Epidermal melanocyte (primary cell): ENCODE results near the gene EPN1.
A peak's percentile ranks its signal among the peaks of the same experiment; 100 is the strongest.

Experiments used
- DNase-seq: peaks from one replicate; pipeline ENCODE4 v3.0.0; 2011; ENCODE audit warnings: low spot score; ENCODE audit not compliant: insufficient read length

The EPN1 gene

DNA sequence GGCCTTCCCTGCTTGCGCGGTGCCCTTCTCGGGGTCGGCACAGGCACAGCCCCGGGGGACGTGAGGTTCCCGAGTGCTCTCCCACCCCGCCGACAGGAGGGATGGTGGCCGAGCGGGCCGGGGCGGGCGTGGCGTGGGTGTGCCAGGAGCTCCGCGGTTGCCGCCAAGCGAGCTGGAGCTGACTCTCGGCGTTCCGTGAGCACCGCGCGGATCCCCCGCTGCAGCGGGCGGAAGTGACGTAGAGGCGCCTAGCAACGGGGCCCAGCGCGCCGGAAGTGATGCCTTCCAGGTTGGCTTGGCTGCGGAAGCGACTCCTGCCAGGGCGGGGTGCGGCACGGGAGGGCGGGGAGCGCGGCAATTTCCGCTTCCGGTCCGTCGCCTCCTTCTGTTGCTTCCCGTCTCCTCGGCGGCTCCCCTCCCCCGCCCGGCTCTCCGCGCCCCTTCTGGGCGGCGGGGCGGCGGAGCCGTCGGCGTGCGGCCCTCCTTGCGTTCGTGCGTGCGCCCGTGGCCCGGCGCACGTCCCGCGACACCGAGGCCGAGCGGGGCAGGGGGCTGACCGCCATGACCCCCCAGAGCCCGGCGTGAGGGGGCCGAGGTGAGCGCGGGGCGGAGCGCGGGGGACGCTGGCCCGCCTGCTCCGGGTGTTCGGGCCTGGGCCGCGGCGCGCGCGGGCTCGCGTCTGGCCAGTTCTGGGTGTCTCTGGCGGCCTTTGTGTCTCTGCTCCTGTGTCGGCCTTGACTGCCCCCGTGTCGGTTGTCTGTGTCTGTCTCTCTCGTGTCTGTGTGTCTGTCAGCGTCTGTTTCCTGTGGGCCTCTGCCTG is at the start of gene EPN1:
EPN1 (plus strand) TSS at position 386 of the 820 bp plus-strand sequence. CDS start 3,402 bp downstream, outside the sequence.
- peak; percentile 100 for DNase-seq

DNA sequence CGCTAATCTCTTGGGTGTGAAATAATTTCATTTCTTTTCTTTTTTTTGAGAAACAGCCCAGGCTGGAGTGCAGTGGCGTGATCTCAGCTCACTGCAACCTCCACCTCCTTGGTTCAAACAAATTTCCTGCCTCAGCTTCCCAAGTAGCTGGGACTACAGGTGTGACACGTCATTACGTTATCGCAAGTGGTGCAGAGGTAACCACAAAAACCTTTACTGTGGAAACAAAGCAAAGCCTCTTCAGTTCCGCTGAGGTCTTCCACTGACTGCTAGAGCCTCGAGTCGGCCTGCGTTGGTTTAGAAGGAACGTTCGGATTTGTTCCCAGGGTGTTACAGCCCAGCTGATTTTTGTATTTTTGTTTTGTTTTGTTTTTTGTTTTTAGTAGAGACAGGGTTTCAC is 48.7 kb upstream of the EPN1 start:
- no peak for DNase-seq

DNA sequence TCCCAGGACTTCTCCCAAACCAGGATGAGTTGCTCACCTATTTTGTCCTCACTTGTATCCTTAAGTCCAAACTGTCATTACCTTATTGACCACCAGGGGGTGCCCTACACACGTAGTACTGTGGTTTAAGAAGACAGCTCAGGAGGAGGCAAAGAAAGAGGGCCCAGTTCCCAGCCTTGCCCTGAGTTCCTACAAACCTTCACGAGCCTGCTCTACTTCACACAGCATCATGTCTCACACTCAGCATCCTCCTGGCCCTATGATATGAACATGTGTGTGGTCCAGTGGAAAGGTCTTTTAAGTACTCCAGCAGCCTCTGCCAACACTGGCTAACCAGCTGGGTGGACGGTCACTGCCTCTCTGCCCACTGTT is 42.6 kb upstream of the EPN1 start:
- peak; percentile 76 for DNase-seq

DNA sequence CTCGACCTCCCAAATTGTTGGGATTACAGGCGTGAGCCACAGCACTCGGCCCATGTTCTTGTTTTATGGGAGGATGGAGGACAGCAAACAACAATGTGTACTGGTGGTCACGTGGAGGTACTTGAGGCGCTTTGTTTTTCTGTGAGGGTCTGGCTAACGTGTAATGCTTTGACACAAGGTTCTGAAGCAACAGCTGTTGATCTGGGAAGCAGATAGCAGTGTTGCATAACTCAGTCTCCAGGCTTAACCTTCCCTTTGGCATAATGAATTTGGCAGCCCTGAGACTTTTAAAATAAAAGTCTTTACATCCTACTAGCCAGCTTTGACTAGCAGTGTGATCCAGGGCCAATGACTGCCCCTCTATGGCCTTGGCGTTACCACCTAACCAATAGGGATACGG is 41.2 kb upstream of the EPN1 start:
- no peak for DNase-seq

DNA sequence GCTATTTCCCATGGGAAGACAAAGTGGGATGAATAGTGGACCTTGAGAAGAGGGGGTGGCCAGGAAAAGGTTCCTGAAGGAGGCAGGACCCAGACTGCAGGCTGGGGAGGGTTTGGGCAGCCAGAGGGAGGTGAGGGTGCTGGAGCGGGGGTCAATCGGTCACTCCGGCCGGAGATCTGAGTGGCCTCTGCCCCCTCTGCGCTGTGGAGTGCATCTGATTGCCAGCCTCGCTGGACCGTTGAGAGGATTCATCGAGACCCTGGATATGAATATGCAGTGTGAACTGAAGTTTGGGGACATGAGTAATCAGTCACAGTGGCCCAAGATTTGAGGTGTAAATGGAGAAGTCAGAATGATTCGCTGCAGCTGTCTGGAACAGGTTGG is 39.7 kb upstream of the EPN1 start:
- no peak for DNase-seq

DNA sequence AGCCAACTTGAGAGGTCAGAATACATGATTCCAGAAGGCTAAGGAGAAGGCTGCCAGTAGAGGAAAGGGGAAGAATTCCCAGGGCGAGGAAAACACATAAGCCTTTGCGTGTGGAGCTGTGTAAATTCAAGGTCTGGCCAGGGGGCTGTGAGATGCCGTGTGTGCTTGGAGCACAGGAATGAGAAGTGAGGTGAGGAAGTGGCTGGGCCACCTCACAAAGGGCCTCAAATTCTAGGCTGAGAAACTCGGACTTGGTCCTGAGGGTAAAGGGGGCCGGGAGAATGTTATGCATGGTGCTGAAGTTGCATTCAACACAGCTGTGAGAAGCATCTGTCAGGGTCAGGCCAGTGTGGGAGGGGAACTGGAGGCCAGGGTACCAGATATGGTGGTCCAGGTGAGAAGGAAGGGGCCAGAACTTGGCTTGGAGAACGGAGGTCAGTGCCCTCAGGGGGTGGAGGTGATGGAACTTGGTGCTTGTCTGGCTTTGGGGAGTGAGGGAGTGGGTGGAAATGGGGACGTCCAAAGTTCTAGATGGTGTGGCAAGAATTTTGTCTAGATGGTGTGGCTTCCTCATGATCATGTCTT is 39.1 kb upstream of the EPN1 start:
- DNase-seq: no peak

DNA sequence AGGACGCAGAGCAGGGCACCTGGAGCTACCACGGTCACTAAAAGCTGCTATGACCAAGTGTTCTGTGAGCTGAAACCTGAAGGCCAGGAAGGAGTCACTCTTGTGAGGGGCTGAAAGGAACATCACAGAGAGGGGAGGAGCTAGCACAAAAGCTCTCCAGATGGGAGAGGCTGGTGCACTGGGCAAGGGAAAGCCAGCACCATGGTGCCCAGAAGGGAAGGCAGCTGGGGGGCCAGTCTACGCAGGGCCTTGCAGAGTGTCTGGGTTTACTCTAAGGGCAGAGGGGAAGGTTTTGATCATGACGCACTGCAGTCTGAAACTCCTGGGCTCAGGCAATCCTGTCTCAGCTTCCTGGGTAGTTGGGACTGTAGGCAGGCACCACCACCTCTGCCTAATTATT is 38.3 kb upstream of the EPN1 start:
- DNase-seq: no peak

DNA sequence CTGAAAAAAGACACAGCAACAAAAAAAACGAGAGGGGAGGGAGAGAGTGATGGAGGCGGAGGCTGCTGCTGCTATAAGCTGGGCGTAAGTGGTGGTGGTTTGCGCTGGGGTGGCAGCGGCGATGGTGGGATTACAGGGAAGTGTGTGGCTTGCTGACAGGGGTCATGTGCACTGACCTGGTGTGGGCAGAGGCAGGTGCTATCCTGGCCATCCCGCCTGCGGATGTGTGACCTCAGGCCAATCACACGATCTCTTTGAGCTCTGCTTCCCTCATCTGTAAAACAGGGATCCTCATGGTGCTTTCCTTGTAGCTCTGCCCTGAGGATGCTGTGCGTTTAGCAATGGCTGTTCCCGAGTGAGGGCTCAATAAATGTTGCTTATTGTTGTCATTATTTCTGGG is 37.5 kb upstream of the EPN1 start:
- DNase-seq: no peak

DNA sequence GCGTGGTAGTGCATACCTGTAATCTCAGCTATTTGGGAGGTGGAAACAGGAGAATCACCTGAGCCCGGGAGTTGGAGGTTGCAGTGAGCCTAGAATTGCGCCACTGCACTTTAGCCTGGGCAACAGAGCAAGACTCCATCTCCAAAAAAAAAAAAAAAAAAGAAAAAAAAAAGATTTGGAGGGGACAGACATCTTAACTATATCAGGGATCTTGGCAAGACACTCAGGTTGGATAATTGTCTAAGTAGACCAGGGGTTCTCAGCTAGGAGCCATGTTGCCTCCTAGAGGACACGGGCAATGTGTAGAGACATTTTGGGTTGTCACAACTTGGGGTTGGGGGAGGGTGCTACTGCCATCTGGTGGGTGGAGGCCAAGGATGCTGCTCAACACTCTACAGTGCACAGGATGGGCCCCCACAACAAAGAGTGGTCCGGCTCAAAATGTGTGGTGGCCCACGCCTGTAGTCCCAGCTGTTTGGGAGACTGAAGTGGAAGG is 36.1 kb upstream of the EPN1 start:
- no peak for DNase-seq

DNA sequence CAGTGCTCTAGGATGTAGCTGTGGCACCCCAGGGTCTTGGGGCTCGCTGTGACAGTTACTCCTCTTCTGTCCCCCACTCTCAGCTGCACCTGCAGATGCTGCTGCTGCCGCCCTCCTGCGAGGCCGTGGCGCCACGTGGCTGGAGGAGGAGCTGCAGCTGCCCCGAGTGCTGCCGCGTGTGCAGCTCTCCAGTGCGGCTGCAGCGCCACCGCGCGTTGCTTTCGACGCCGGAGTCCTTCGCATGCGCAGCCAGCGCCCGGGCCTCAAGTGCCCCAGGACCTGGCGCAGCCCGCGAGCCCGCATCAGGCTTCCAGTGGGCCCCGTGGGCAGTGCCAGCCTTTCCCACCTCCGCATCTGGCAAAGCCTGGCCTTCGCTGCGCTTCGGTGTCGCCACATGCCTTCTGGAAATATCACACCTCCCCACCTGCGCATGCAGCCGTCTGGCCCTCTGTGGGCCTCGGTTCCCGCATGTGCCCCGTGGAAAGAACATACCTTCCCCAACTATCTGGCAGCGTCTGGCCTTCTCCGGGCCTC is 34.9 kb upstream of the EPN1 start:
- DNase-seq: peak; percentile 70

DNA sequence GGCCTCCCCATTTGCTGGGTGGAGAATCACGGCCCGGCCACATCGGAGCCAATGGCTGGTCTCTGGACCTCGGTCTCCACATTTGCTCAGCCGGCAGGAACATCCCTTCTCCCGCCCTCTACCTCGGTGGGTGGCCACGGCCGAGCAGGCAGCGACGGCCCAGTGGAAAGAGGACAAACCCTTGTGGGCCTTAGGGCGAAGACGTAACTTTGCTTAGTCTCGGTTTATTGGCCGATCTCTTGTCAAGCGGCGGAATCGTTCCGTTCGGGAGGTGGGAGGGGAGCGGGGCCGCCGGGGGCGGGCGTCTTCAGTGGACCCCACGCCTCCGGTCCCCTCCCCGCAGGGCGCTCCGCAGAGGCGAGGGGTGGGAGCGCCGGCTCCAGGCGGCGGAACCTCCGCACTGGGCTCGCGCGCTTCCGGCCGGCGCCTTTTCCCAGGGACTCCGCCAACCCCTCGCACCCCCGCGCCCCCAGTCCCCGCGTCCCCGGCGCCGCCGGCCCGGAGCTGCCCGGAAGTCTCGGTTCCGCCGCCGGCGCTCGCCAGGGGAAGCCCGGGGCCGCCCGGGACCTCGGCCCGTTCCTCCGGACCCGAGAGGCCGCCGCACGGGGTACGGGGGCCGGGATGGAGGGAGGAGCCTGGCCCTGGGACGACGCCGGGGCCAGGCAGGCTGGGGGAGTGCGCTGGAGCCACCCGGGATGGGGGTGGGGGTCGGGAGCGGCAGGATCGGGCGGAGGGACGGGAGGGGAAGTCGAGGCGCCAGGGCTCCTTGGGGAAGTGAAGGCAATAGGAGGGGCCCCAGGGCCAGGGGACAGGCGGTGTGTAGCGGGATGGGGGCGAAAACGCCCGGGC is 34.2 kb upstream of the EPN1 start, which contains the start of gene ZNF580:
ZNF580 (plus strand) TSS at position 426 of the 849 bp plus-strand sequence. CDS start 1,507 bp downstream, outside the sequence.
- DNase-seq: peak; percentile 79

DNA sequence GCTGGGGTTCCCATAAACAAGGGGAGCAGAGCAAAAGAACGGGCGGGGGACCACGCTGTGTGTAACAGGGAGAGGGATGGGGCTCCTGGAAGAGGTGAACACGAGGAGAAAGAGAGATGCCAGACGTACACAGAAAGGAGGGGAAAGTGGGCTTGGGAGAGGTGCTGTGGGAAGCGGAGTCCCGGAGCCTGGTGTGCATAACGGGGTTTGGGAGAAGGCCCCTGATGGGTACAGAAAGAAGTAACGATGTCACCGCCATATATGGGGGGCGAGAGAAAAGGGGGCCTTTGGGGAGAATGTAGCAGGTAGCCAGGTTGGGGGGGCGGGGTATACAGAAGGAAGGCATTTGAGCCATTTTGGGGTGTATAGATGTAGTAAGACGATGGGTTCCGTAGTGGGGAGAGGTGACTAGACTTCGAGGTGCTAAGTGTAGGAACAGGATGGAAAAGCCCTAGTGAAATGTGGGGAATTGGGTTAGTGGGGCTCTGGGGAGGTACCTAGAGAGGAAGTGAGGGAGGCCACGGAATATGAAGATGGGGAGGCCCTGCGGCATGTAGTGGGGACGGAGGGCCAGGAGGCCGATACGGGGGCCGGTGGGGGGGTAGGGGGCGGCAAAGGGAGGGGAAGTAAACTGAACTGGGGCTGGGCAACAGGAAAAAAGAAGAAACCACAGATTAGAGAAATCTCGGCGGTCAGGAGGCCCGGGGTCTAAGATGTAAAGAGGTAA is 33.4 kb upstream of the EPN1 start:
- DNase-seq: no peak

DNA sequence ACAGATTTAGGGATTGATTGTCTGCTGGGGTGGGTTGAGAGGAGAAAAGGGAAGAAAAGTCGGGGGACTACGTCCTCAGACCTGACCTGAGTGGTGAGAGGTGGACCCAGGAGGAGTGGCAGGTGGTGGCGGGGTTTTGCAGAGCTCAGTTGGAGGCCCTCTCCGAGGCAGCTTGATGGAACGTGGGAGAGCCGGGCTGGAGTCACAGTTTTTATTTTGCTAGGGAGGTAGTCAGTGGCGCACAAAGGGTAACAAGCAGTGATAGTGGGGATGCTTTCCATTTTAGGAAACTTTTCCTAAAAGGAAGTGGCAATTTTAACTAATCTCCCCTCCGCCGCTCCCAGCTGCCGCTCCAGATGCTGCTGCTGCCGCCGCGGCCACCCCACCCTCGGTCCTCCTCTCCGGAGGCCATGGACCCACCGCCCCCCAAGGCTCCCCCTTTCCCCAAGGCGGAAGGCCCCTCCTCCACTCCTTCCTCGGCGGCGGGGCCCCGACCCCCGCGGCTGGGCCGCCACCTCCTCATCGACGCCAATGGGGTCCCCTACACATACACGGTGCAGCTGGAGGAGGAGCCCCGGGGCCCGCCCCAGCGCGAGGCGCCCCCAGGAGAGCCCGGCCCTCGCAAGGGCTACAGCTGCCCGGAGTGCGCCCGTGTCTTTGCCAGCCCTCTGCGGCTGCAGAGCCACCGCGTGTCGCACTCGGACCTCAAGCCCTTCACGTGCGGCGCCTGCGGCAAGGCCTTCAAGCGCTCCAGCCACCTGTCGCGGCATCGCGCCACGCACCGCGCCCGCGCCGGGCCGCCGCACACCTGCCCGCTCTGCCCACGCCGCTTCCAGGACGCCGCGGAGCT is 32.6 kb upstream of the EPN1 start:
- no peak for DNase-seq

DNA sequence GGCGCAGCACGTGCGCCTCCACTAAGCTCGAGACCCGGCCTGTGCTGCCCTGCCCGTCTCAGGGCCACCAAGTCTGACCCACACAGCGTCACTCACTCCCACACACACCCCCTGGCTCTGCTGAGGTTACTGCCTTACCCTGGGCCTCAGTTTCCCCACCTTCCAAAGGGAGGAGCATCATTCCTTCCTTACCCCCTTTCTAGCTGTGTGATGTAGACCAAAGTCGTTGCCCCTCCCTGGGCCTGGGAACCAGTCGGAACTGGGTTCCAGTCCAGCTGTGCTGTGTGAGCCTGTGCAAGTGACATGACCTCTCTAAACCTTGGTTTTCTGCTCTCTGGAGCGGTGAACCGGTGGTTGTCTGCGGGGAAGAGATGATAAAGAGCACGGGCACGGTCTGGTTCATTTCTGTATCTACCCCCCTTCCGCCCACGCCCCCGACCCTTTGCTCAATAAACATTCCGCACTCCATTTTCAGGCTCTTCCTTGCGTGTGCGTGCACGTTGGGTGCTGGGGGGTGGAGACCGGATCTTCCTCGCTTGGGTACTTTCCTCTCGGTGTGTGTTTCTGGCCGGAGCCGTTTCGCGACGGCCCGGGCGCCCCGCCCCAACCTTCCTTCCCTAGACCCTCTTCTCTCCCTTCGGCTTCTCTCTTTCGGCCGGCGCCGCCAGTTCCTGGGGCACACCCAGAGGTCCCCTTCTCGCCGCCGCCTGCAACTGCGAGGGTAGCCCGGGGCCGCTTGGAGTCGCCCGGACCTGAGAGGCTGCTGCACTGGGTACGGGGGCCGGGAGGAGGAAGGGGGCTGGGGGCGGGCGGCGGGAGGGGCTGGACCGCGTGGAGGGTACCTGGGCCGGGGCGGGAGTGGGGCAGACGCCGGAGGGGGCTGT is 31.8 kb upstream of the EPN1 start, which contains the start of gene ZNF581:
ZNF581 (plus strand) TSS at position 647 of the 884 bp plus-strand sequence. CDS start 923 bp downstream, outside the sequence.
- peak; percentile 96 for DNase-seq

DNA sequence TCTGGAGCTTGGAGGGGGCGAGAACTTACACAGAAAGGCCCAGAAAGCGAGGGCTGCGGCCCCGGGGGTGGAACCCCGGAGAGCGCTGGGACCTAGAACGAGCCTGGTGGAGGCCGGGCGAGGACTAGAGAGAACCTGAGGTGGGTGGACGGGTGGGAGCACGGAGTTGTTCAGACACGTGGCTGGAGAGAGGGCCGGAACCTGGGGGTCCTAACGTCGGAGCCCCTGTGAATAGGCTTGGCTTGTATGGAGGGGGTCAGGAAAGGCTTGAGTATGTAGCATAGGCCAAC is 31.2 kb upstream of the EPN1 start:
- no peak for DNase-seq

DNA sequence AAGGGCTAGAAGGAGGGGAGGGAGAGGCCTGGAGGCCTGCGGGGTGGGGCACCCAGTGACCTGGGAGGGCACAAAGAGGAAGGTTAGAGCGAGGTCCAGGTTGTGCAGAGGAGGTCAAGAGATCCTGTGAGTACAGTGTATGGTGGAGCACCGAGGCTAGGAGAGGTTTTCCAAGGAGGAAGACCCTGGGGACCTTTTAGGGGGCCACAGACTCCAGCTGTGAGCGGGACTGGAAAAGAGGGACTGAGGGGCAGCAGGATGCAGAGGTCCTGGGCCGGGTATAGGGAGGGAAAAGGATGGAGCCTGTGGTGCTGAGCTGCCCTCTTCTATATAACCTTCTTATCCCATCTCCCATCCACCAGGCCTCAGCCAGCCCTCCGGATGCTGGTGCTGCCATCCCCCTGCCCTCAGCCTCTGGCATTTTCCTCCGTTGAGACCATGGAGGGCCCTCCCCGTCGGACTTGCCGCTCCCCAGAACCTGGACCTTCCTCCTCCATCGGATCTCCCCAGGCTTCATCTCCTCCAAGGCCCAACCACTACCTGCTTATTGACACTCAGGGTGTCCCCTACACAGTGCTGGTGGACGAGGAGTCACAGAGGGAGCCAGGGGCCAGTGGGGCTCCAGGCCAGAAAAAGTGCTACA is 30.7 kb upstream of the EPN1 start:
- DNase-seq: no peak

DNA sequence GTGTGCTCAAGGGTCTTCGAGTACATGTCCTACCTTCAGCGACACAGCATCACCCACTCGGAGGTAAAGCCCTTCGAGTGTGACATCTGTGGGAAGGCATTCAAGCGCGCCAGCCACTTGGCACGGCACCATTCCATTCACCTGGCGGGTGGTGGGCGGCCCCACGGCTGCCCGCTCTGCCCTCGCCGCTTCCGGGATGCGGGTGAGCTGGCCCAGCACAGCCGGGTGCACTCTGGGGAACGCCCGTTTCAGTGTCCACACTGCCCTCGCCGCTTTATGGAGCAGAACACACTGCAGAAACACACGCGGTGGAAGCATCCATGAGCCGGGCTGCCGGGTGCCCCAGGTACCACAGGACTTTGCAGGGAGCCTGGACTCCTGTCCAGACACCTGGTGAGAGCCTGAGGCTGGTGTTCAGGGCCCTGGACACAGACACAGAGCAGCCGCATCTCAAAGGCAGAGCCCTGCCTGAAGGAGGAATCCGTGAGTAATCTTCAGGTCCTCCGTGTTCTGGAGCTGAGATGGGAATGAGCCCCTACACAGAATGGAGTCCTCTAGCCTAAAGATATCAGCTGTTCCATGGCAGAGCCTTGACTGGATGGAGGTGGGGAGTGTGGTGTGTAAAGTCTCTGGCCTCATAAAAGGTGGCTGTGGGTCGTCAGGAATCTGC is 30.0 kb upstream of the EPN1 start:
- no peak for DNase-seq

DNA sequence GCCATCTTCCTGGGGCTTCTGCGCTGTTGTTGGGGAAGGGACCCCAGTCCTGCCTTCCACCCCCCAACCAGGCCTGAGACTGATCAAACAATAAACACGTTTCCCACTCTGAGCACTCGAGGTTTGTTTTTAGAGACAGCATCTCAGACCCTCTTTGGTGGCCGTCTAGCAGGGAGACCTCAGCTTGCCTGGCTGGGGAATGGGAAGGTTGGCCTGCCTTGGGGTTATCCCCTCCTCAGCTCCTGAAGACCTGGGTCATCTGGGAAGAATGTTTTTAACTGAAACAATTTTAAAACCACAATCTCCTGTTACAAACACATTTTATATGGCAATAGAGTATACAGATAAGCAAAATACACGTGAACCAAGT is 29.5 kb upstream of the EPN1 start:
- no peak for DNase-seq
